ENCODE data around the gene INPP5A.

GRCh38 chr10:132557696-132558515 is 20.3 kb downstream of the INPP5A start:
- no peak for TF ChIP-seq CTCF (IDR thresholded peaks at IDR 0.05)
- no peak for TF ChIP-seq POLR2A (IDR thresholded peaks at IDR 0.05)
